GM23338 (cell line): Measurements from ENCODE around the gene CHN2. TPM values are rescaled to one million over a fixed set of nuclear protein-coding genes. Genes with fewer than 3 reads are reported as not detected.

Source experiments
- ATAC-seq: fragments of 200-7000 bp; cut with Tn5 transposase; 3 replicates; pipeline ENCODE4 v1.9.1; 2020
- DNase-seq: peaks from one replicate; pipeline ENCODE4 v3.0.0-alpha.2; 2015; ENCODE audit warnings: low spot score
- H2AFZ ChIP-seq: fragments of 200-600 bp; sonication (generic); 2 replicates; pipeline ENCODE4 v1.8.0; 2016; ENCODE audit warnings: antibody characterized with exemption, mild to moderate bottlenecking, moderate library complexity
- H3F3A ChIP-seq: fragments of 200-600 bp; sonication (generic); replicated peaks from 2 replicates; pipeline ENCODE4 v1.8.0; 2017; ENCODE audit warnings: antibody characterized with exemption, mixed run types, low read depth
- H3K27ac ChIP-seq: fragments of 200-600 bp; sonication (generic); 2 replicates; pipeline ENCODE4 v1.6.1; 2016; ENCODE audit warnings: low read depth
- H3K27me3 ChIP-seq: fragments of 200-600 bp; sonication (generic); 2 replicates; pipeline ENCODE4 v1.8.0; 2016; ENCODE audit warnings: mild to moderate bottlenecking, mixed run types, moderate library complexity; ENCODE audit not compliant: insufficient read depth
- H3K36me3 ChIP-seq: fragments of 200-600 bp; sonication (generic); 2 replicates; pipeline ENCODE4 v1.8.0; 2016; ENCODE audit warnings: mild to moderate bottlenecking; ENCODE audit not compliant: insufficient read depth
- H3K4me1 ChIP-seq: fragments of 200-600 bp; sonication (generic); 2 replicates; pipeline ENCODE4 v1.8.0; 2016; ENCODE audit warnings: mild to moderate bottlenecking, moderate library complexity; ENCODE audit not compliant: insufficient read depth
- H3K4me2 ChIP-seq: fragments of 200-600 bp; sonication (generic); 2 replicates; pipeline ENCODE4 v1.7.1; 2017; ENCODE audit warnings: mixed run types
- H3K4me3 ChIP-seq: fragments of 200-600 bp; sonication (generic); 2 replicates; pipeline ENCODE4 v1.6.1; 2016; ENCODE audit warnings: mixed run types
- H3K79me2 ChIP-seq: fragments of 200-600 bp; sonication (generic); replicated peaks from 2 replicates; pipeline ENCODE4 v1.8.0; 2017; ENCODE audit warnings: mild to moderate bottlenecking; ENCODE audit not compliant: insufficient read depth
- H3K9me2 ChIP-seq: fragments of 200-600 bp; sonication (generic); 2 replicates; pipeline ENCODE4 v1.8.0; 2017; ENCODE audit not compliant: insufficient read depth
- H4K20me1 ChIP-seq: fragments of 200-600 bp; sonication (generic); replicated peaks from 2 replicates; pipeline ENCODE4 v1.8.0; 2017; ENCODE audit warnings: mild to moderate bottlenecking; ENCODE audit not compliant: insufficient read depth
- H3K27ac Mint-ChIP-seq: 2 replicates; pipeline ENCODE4 v1.8.0; 2020; ENCODE audit warnings: inconsistent platforms, mild to moderate bottlenecking, moderate library complexity, mixed read lengths
- H3K27me3 Mint-ChIP-seq: 3 replicates; pipeline ENCODE4 v1.8.0; 2022; ENCODE audit warnings: low read depth, mild to moderate bottlenecking, moderate library complexity, mixed read lengths, inconsistent platforms; ENCODE audit not compliant: insufficient read depth, poor library complexity
- H3K36me3 Mint-ChIP-seq: 3 replicates; pipeline ENCODE4 v1.8.0; 2021; ENCODE audit warnings: low read depth, mild to moderate bottlenecking, inconsistent platforms, moderate library complexity, mixed read lengths
- H3K4me1 Mint-ChIP-seq: 3 replicates; pipeline ENCODE4 v1.8.0; 2020; ENCODE audit warnings: mild to moderate bottlenecking, inconsistent platforms, mixed read lengths
- H3K4me3 Mint-ChIP-seq: 3 replicates; pipeline ENCODE4 v1.8.0; 2021; ENCODE audit warnings: moderate library complexity, mild to moderate bottlenecking, inconsistent platforms, mixed read lengths
- H3K9me3 Mint-ChIP-seq: 3 replicates; pipeline ENCODE4 v1.8.0; 2020; ENCODE audit warnings: moderate library complexity, mild to moderate bottlenecking, inconsistent platforms, mixed read lengths
- CREB1 ChIP-seq: fragments of 250-450 bp; sonication (Bioruptor Pico); IDR thresholded peaks from 2 replicates; pipeline ENCODE4 v1.5.0; 2020; ENCODE audit warnings: low read depth, mild to moderate bottlenecking, moderate library complexity
- CTCF ChIP-seq, 2 experiments: fragments of 200-600 bp in 1 of 2; sonication (generic) in 1 of 2; conservative IDR thresholded peaks; 2 replicates each; pipeline versions ENCODE4 v1.5.1 to v1.6.1; 2016 to 2017; ENCODE audit warnings: antibody characterized with exemption in 2 of 2, low read depth in 2 of 2, mild to moderate bottlenecking in 2 of 2, moderate library complexity in 1 of 2
- ETS1 ChIP-seq: IDR thresholded peaks from 2 replicates; pipeline ENCODE4 v1.6.1; 2016; ENCODE audit warnings: antibody characterized with exemption
- EZH2 ChIP-seq: fragments of 200-600 bp; sonication (generic); IDR thresholded peaks from one replicate; pipeline ENCODE4 v1.8.0; 2017; ENCODE audit warnings: antibody characterized with exemption, mild to moderate bottlenecking, low read depth; ENCODE audit not compliant: unreplicated experiment
- EZH2phosphoT487 ChIP-seq: fragments of 200-600 bp; sonication (generic); IDR thresholded peaks from one replicate; pipeline ENCODE4 v1.8.1; 2018; ENCODE audit warnings: antibody characterized with exemption; ENCODE audit not compliant: unreplicated experiment
- JUNB ChIP-seq: IDR thresholded peaks from one replicate; pipeline ENCODE4 v1.6.1; 2016; ENCODE audit warnings: antibody characterized with exemption; ENCODE audit not compliant: unreplicated experiment
- NANOG ChIP-seq: IDR thresholded peaks from 2 replicates; pipeline ENCODE4 v1.6.1; 2016; ENCODE audit warnings: antibody characterized with exemption, borderline replicate concordance
- POLR2AphosphoS5 ChIP-seq: IDR thresholded peaks from 2 replicates; pipeline ENCODE4 v1.6.1; 2016; ENCODE audit warnings: antibody characterized with exemption, low read depth
- REST ChIP-seq: IDR thresholded peaks from one replicate; pipeline ENCODE4 v1.6.1; 2018; ENCODE audit warnings: antibody characterized with exemption; ENCODE audit not compliant: unreplicated experiment
- STAT1 ChIP-seq: IDR thresholded peaks from one replicate; pipeline ENCODE4 v1.6.1; 2016; ENCODE audit warnings: antibody characterized with exemption; ENCODE audit not compliant: unreplicated experiment
- ZNF114 ChIP-seq: fragments of 250-450 bp; sonication (Bioruptor Pico); IDR thresholded peaks from 2 replicates; pipeline ENCODE4 v1.5.0; 2020; ENCODE audit warnings: mild to moderate bottlenecking, moderate library complexity
- ZNF331 ChIP-seq: fragments of 250-450 bp; sonication (Bioruptor Pico); IDR thresholded peaks from 2 replicates; pipeline ENCODE4 v1.5.0; 2020; ENCODE audit warnings: low read depth, mild to moderate bottlenecking, moderate library complexity
- polyA plus RNA-seq: library from polyadenylated mRNA; unstranded; fragments of >200 nt; fragmentation: Nextera tagmentation; extraction: Ambion mirVana; gene quantifications from 2 replicates; pipeline ENCODE4 v1.2.1, GENCODE V29; 2016
- total RNA-seq: library from RNA; depleted of rRNA; stranded (reverse); fragments of >200 nt; shearing (Covaris generic); gene quantifications from 2 replicates; pipeline ENCODE4 v1.2.3, GENCODE V29; 2014
- TF ChIP-seq, protein P1 (sequence below): fragments of 250-450 bp; sonication (Bioruptor Pico); IDR thresholded peaks from 2 replicates; pipeline ENCODE4 v1.5.0; 2020; ENCODE audit warnings: mild to moderate bottlenecking, moderate library complexity

Gene CHN2
- total and polyA plus RNA-seq, 2 experiments from 2014 or later: 6.1 to 7.5 TPM

DNA sequence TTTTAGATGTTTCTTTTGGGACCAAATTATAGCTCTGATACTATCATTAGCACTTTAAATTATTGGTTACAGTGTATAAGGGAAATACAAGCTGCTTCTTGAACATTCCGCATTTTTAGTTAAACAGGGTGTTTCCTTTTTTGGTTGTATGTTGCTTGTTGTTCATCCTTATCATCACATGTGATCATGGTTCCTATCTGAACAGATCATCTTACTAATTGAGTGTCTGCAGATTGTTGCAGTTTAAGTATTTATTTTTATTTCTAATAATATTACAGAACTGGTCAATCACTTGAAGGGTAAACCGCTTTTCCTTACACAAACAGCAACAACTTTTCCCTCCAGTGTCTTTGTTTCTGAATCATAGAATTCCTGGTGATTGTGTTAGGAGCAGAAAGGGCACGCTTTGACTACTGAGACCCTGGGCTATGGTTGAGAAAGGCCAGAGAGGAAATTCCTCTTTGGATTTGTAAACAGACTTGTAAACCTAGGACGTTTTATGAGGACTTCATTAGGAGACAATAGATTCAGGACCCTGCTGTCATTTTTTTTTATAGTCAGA lies 37.2 kb downstream of the CHN2 start:
- peak overlapping the region; percentile 17; the same call in 1 of the 2 replicates for H3K27ac ChIP-seq
- no peaks in the 10 kb centered on the region for H3K36me3 ChIP-seq
- no peaks in the 10 kb centered on the region; the same call in 2 of the 3 replicates for H3K9me3 Mint-ChIP-seq
- H3K4me3 ChIP-seq: no peak overlapping the region
- H3K4me1 ChIP-seq: peaks cover 8% of the 10 kb centered on the region; the same call in 1 of the 2 replicates
- no peaks in the 10 kb centered on the region for H3K9me2 ChIP-seq
- no peak overlapping the region for H3K27ac Mint-ChIP-seq
- no peak overlapping the region for H3K4me3 Mint-ChIP-seq
- ATAC-seq: no peak
- H3K27me3 Mint-ChIP-seq: peaks cover 6% of the 10 kb centered on the region
- H2AFZ ChIP-seq: no peak overlapping the region
- no peaks in the 10 kb centered on the region for H3F3A ChIP-seq
- H3K4me1 Mint-ChIP-seq: peaks cover 15% of the 10 kb centered on the region
- no peak overlapping the region for H3K4me2 ChIP-seq
- H3K79me2 ChIP-seq: no peaks in the 10 kb centered on the region
- H3K36me3 Mint-ChIP-seq: no peaks in the 10 kb centered on the region
- TF ChIP-seq ZNF114 (CRISPR knock-in tag): no peak
- no peak for TF ChIP-seq STAT1
- TF ChIP-seq CTCF (conservative IDR thresholded peaks at IDR 0.05; ENCODE audit: low read depth in 2 of 2): no peak
- TF ChIP-seq, protein P1, sequence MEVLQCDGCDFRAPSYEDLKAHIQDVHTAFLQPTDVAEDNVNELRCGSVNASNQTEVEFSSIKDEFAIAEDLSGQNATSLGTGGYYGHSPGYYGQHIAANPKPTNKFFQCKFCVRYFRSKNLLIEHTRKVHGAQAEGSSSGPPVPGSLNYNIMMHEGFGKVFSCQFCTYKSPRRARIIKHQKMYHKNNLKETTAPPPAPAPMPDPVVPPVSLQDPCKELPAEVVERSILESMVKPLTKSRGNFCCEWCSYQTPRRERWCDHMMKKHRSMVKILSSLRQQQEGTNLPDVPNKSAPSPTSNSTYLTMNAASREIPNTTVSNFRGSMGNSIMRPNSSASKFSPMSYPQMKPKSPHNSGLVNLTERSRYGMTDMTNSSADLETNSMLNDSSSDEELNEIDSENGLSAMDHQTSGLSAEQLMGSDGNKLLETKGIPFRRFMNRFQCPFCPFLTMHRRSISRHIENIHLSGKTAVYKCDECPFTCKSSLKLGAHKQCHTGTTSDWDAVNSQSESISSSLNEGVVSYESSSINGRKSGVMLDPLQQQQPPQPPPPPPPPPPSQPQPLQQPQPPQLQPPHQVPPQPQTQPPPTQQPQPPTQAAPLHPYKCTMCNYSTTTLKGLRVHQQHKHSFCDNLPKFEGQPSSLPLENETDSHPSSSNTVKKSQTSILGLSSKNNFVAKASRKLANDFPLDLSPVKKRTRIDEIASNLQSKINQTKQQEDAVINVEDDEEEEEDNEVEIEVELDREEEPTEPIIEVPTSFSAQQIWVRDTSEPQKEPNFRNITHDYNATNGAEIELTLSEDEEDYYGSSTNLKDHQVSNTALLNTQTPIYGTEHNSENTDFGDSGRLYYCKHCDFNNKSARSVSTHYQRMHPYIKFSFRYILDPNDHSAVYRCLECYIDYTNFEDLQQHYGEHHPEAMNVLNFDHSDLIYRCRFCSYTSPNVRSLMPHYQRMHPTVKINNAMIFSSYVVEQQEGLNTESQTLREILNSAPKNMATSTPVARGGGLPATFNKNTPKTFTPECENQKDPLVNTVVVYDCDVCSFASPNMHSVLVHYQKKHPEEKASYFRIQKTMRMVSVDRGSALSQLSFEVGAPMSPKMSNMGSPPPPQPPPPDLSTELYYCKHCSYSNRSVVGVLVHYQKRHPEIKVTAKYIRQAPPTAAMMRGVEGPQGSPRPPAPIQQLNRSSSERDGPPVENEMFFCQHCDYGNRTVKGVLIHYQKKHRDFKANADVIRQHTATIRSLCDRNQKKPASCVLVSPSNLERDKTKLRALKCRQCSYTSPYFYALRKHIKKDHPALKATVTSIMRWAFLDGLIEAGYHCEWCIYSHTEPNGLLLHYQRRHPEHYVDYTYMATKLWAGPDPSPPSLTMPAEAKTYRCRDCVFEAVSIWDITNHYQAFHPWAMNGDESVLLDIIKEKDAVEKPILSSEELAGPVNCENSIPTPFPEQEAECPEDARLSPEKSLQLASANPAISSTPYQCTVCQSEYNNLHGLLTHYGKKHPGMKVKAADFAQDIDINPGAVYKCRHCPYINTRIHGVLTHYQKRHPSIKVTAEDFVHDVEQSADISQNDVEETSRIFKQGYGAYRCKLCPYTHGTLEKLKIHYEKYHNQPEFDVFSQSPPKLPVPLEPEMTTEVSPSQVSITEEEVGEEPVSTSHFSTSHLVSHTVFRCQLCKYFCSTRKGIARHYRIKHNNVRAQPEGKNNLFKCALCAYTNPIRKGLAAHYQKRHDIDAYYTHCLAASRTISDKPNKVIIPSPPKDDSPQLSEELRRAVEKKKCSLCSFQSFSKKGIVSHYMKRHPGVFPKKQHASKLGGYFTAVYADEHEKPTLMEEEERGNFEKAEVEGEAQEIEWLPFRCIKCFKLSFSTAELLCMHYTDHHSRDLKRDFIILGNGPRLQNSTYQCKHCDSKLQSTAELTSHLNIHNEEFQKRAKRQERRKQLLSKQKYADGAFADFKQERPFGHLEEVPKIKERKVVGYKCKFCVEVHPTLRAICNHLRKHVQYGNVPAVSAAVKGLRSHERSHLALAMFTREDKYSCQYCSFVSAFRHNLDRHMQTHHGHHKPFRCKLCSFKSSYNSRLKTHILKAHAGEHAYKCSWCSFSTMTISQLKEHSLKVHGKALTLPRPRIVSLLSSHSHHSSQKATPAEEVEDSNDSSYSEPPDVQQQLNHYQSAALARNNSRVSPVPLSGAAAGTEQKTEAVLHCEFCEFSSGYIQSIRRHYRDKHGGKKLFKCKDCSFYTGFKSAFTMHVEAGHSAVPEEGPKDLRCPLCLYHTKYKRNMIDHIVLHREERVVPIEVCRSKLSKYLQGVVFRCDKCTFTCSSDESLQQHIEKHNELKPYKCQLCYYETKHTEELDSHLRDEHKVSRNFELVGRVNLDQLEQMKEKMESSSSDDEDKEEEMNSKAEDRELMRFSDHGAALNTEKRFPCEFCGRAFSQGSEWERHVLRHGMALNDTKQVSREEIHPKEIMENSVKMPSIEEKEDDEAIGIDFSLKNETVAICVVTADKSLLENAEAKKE (CRISPR knock-in tag): no peak
- no peak for TF ChIP-seq POLR2AphosphoS5
- no peak for TF ChIP-seq EZH2
- no peak for TF ChIP-seq ETS1
- TF ChIP-seq EZH2phosphoT487: no peak
- no peak for TF ChIP-seq REST
- TF ChIP-seq CREB1: no peak
- TF ChIP-seq JUNB: no peak
- no peak for TF ChIP-seq NANOG
- TF ChIP-seq ZNF331: no peak
- no peak for DNase-seq
- H4K20me1 ChIP-seq: no peaks in the 10 kb centered on the region
- no peaks in the 10 kb centered on the region for H3K27me3 ChIP-seq
